Hepatocyte (in vitro differentiated cells): ENCODE results near the gene YWHAQ.

Experiments used
- CTCF ChIP-seq: fragments of 200-600 bp; sonication (generic); IDR thresholded peaks from 2 replicates; pipeline ENCODE4 v1.5.1; 2016; ENCODE audit warnings: antibody characterized with exemption, mild to moderate bottlenecking; ENCODE audit not compliant: poor library complexity
- EZH2 ChIP-seq: fragments of 200-600 bp; sonication (generic); IDR thresholded peaks from 2 replicates; pipeline ENCODE4 v1.6.1; 2016; ENCODE audit warnings: antibody characterized with exemption, mild to moderate bottlenecking, borderline replicate concordance
- EZH2phosphoT487 ChIP-seq: fragments of 200-600 bp; sonication (generic); IDR thresholded peaks from one replicate; pipeline ENCODE4 v1.6.1; 2018; ENCODE audit warnings: antibody characterized with exemption, mild to moderate bottlenecking, low read depth, moderate library complexity; ENCODE audit not compliant: unreplicated experiment, severe bottlenecking

- TF ChIP-seq CTCF (no peak), EZH2phosphoT487 (no peak), EZH2 (no peak)
These were observed 32.4 kb upstream of the YWHAQ start for GRCh38 chr2:9663008-9663879.
